ENCODE data around the gene CNKSR3.

DNA sequence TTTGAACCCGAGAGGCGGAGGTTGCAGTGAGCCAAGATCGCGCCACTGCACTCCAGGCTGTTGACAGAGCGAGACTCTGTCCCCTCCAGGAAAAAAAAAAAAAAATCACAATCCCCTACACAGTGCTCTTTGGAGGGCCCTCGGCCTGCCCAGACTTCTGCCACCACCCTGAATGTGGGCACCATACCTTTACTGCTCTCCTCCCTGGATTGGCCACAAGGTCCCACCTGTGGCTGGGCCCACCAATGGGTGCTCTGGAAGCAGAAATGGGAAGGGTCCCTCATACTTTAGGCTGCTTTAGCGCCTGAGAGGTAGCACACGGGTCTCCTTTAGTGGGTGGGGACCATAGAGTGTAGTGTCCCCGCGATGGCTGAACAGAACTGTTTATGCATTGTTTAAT, 103.6 kb downstream of the CNKSR3 start:
- no peak for TF ChIP-seq EZH2 (IDR thresholded peaks at IDR 0.05; ENCODE audit: borderline replicate concordance, low read depth, low read length, poor library complexity, severe bottlenecking)
- TF ChIP-seq, protein P1, sequence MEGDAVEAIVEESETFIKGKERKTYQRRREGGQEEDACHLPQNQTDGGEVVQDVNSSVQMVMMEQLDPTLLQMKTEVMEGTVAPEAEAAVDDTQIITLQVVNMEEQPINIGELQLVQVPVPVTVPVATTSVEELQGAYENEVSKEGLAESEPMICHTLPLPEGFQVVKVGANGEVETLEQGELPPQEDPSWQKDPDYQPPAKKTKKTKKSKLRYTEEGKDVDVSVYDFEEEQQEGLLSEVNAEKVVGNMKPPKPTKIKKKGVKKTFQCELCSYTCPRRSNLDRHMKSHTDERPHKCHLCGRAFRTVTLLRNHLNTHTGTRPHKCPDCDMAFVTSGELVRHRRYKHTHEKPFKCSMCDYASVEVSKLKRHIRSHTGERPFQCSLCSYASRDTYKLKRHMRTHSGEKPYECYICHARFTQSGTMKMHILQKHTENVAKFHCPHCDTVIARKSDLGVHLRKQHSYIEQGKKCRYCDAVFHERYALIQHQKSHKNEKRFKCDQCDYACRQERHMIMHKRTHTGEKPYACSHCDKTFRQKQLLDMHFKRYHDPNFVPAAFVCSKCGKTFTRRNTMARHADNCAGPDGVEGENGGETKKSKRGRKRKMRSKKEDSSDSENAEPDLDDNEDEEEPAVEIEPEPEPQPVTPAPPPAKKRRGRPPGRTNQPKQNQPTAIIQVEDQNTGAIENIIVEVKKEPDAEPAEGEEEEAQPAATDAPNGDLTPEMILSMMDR (conservative IDR thresholded peaks at IDR 0.05; ENCODE audit: low read depth, low read length) = no peak
